HG02938 (cell line): Measurements from ENCODE around the gene HEY2.
"Not testable (repeated sequence)": the region's sequence is repeated elsewhere in the genome, so short reads cannot be mapped to it uniquely, and the experiment has no call there.

Experiments
- ATAC-seq: cut with Tn5 transposase; IDR thresholded peaks from one replicate; pipeline ENCODE4 v1.9.1; 2021; ENCODE audit warnings: mild to moderate bottlenecking, moderate library complexity; ENCODE audit not compliant: unreplicated experiment

Gene HEY2

DNA sequence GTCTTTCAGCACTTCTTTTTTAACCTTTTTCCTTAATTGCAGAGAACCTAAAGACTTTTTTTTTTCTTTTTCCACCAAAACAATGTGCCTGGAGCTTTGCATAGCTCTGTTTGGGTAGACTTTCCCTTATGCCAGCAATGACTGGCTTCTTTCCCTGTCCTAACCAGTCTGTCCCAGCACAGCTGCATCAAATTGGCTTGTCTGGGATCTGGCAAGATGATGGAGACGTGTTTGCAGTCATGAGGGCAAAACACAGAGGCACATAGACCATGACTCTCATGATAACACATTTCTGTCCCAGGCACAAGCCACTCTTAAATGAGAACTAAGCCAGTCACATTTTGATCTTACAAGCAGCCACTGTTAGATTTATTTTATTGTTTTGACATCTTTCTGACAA is 16.5 kb downstream of the HEY2 start:
- ATAC-seq = no peak

DNA sequence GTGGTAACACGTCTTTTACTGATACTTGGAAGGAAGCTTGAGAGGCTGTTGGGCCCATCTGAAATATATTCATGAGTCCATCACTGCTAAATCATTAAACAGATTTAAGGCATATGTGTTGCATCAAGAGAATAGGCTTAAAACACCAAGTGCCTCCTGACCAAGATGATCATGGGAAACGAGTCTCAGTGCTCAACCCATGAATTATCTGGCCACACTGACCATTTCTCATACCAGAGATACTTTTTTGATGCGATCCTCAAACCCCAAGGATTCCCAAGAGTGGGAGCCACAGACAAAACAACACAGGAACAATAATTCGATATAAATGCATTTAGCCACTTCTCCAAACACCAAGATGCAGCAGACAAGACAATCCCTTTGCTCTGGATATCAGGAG is 17.2 kb downstream of the HEY2 start:
- ATAC-seq = no peak

DNA sequence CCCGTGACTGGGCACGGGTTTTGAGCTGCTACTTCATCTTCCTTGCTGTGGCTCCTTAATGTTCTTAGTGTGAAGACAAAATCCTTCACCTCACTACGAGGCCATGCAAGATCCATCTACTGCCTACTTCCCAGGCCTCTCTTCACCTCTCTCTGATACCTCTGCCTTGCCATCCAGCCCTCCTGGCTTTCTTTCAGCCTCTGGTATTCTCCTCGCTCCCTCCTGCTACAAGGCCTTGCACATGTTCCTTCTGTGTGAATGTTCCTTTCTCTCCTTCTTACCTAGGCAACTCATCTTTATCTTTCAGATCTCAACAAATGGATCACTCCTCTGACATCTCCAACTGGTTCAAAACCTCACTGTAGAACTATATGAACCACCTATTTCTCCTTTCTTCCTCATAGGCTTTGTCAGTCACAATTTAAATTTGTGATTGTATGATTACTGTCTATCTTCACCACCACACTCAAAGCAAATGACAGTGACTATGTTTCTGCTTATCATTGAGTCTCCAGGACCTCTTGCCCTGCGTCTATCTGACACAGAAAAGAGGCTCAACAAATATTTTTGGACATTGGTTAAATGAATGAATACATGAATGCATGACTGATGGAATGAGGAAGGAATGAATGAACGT is 19.8 kb downstream of the HEY2 start:
- ATAC-seq = no peak

DNA sequence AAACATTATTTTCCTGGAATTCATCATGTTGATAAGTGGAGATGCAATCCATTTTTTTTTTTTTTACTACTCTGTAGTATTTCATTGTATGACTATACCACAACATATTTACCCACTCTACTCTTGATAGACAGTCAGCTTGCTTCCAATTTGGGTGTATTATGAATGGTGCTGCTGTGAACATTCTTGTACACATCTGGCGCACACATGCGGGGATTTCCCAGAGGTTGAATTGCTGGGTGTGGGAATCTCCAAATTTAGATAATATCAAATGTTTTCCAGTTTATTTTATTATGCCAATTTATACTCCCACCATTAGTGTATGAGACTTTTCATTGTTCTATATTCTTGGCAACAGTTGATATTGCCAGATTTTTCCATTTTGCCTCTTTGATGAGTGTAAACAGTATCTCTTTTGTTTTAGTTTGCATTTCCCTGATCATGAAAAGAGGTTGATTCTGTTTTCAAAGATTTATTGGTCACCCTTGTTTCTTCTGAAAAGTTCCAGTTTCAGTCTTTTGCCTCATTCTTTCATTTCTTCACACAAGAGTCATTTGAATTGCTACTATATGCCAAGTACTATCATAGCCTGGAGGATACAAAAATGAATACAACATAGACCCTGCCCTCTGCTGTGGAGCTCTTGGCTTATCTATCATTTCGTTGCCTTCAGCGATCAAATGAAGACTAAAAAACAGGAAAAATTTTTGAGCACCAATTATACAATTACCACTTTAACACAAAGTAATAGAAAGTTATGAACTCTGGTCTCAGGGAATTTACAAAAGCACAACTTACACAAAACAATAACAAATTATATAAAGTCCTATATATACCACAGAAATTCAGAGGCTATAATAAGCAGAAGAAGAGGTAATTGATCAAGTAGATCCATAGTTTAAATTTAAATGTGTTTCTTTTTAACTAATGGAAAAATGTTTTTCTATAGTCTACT is 24.2 kb downstream of the HEY2 start:
- ATAC-seq = no peak

DNA sequence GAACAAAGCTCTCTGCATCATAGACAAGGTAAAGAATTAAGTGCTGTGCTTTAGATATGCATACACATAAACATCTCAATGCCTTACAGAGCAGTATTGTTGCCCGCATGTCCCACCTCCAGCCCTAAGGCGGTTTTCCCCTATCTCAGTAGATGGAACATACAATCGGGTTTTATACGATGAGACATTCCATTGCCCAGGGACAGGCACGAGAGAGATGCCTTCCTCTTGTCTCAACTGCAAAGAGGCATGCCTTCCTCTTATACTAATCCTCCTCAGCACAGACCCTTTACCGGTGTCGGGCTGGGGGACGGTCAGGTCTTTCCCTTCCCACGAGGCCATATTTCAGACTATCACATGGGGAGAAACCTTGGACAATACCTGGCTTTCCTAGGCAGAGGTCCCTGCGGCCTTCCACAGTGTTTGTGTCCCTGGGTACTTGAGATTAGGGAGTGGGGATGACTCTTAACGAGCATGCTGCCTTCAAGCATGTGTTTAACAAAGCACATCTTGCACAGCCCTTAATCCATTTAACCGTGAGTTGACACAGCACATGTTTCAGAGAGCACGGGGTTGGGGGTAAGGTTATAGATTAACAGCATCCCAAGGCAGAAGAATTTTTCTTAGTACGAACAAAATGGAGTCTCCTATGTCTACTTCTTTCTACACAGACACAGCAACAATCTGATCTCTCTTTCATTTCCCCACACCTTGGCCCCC is 26.8 kb downstream of the HEY2 start:
- not testable (repeated sequence) for ATAC-seq

DNA sequence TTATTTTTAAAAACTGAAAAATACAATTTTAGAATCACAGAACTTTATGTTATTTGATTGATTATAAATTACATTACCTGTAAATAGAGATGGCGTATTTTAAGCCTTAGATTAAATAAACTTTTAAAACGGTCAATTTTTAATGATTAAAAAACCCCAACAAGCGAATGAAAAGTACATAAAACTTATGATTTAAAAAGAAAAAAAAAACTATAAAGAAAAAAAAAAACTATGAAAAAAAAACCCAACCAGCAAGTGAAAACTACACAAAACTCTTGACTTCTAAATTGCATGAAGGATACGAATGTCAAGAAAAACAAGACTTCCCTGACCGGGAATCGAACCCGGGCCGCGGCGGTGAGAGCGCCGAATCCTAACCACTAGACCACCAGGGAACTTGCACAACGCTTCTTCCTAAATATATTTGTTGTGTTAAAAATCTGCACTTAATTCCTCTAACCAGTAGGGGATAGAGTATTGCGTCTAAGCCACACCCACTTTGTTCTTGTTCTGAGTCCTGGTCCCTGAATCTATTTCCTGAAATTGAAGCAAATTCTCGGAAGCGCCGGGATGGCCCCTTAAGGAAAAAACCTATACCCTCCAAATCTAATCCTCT is 30.6 kb downstream of the HEY2 start:
- peak; percentile 85 for ATAC-seq

DNA sequence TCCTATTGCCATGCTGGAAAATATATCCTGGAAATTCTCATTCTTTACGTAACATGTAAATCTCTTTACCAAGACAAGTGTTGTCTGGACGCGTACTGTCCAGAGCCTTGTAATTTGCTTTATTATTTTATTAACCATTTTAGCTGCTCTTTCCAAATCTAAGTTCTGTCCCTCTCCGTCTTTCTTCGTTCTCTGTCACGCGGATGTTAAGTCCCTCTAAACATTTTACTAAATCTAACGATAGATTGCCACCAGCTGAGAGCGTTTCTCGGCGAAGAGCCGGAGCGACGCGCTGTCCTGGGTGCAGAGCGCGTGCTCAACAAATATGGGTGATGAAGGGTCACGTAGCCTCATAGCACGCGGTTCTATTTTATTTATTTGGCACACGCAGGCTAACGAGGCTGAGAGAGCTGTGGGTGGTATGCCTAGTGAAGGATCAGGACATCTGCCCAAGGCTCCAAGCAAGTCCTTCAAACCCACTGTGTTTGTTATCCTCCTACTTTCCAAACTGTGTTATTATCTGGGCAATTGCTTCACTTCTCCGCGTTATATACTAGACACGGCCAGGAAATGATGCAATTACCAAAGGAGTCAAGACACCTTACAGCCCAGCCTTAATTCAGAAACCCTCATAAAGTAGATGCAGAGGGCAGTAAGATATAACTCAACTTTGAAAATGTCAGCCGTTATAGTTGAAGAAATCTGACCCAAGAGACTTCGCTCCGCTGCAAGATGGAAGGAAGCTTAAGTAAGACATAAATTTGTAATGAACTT is 31.3 kb downstream of the HEY2 start:
- peak; percentile 75 for ATAC-seq

DNA sequence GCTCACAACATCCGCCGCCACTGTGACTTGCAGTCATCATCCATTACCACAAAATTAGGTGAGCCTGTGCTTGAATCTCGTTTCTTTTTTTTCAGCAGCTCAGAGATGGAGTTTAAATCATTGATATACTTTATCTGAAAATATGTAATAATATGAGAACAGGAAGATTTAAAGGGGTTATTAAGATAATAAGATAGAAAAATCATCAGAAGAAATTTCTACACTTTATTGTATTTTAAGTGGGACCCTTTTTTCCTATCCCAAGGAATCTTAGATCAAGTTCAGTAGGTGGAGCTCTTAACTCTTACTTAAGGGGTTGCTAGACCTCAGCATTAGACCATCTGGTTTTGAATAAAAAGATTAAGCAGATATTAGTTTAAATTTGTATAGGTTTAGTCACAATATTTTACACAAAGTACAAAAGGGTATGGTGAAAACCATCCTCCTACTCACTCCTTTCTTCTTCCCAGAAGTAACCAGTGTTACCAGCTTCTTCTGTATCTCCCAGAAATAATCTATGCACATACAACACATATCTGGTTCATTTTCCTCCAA is 32.0 kb downstream of the HEY2 start:
- ATAC-seq = peak; percentile 48

DNA sequence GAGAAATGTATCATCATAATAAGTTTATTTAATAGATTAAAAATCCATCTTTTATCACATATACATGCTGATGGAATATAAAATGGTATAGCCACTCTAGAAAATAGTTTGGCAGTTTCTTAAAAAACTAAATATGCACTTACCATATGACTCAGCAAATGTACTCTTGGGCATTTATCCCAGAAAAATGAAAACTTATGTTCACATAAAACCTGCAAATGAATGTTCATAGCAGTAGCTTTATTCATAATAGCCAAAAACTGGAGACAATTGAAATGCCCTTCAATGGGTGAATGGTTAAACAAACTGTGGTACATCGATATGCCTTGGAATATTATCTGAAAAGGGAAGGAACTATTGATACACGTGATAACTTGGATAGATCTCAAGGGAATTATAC is 34.9 kb downstream of the HEY2 start:
- no peak for ATAC-seq

DNA sequence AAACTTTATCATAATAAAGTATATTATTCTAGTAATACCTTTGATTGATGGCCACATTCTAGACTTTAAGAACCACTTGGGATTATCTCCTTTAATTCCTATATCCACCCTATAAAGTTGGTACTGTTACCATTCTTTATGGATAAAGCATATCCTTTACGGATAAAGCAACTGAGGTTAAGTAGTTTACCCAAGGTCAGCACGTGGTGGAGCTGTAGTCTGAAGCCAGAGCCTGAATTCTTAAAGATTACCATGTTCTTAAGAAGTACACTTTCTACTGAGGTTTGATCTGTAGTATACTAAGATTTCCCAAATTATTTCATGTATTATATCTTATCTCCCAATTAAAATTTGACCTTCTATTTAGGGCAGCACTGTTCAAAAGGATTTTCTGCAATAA is 38.4 kb downstream of the HEY2 start:
- ATAC-seq = no peak

DNA sequence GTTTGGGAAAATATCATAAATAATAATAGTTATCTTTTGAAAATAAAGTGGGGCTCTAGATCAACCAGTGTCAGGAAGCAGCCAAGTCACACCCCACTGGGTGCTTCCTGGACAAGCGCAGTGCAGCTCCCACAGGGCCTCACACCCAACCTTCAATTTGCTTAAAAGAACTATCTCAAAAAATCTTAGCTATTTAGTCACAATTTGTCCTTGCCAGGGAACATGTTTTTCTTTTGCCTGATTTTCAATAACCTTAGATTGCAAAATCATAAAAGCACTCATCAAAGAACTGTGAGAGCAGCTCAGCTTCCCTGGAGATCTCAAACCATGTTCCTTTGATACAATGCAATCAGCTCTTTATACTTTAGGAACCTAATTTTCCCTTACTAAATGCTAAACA is 39.7 kb downstream of the HEY2 start:
- no peak for ATAC-seq

DNA sequence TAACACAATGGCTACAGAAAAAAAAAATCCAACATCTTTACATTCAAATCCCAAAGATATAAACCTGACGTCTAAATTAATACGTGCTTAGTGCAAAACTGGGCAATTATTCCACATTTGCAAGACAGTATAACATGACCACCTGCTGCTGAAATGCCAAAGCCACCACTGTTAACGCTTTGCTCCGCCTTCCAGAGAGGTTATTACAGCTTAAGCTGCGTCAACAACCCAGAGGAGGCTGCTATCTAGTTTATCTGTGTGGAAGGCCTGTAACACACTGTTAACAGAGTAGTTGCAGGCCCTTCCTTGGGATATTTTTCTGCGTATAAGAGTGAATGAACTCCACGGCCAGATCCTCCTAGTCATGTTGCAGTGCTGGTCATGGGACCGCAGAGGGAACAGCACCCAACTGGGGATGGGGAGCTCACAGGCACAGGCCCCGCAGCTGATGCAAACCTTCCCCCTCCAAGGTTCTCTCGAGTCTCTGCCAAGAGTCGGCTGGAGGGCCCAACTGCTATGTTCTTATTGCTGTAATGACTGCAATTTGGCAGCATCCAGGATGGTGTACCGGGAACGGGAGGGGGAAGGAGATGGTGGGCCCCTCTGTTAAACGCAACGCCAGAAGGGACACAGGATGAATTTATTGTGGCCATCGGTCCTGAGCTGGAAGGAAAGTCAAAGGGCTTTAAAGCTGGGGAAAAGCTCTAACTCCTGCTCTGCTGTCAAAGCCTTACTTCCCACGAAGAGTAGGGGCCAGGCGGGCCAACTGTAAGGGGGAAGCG is 40.3 kb downstream of the HEY2 start:
- ATAC-seq = peak; percentile 35

DNA sequence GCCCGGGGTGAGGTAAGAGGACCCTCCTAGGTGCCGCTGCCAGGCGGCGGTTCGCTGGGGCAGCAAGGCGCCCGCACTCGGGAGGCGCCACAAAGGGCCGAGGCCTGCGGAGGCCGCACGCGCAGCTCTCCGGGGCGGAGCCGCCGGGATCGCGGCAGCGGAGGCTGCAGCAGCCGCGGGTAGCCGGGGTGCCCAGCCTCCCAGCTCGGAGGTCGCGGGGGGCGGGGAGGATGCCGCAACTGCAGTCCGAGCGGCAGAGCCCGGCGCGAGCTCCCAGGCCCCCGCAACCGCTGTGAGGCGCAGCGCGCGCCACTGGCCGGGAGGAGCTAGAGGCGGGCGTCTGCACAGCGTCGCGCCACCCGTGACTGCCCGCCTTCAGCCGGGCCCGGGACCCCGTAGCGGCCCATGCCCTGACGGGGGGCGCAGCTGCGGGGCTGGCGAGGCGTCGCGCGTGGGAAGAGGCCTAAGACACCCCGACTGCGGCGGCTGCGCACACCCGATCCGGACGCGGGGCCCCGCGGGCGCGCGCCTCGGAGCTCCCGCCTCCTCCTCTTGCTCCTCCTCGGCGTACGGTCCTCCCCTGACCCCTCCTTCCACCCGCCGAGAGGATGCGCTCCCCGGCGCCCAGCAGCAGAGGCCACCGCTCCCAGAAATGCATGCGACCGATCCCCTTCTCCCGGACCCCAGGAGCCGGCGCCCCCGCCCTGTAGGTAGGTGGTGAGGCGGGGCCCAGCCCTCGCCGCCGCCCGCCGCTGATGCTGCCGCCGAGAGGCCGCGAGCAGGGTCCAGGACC is 41.1 kb downstream of the HEY2 start, which contains the start of gene NCOA7:
NCOA7 (plus strand) TSS at position 603 of the 793 bp plus-strand sequence. CDS start 24,395 bp downstream, outside the sequence.
- peak; percentile 62 for ATAC-seq

DNA sequence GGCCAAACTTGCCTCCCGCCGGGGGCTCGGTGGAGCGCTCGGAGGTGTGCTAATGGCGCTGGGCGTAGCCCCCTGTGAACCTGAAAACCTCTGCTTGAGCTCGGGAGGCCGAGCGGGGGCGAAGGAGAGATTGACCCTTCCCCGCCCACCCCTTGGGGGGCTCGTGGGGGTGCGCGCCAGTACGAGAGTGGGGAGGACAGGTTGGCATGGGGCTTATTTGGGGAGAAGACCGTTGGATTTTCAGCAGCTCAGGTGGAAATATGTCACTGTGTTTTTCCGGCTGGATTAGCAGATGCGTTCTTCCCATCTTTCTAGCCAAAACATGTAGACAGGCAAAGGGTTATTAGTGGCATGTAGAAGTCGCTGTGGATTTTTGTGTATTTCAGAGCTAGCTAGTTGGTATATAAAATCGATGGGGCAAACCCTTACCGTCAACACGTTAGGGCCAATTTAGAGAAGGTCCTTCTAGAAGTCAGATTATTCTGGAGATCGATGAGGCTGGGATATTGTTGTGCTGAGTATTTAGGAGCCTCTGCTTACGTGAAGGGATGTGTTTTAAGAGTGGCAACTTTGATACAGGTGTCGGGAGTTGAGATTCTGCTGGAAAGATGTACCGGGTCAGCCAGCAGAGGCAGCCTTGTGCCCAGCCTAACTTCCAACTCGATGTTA is 41.9 kb downstream of the HEY2 start:
- peak; percentile 43 for ATAC-seq

DNA sequence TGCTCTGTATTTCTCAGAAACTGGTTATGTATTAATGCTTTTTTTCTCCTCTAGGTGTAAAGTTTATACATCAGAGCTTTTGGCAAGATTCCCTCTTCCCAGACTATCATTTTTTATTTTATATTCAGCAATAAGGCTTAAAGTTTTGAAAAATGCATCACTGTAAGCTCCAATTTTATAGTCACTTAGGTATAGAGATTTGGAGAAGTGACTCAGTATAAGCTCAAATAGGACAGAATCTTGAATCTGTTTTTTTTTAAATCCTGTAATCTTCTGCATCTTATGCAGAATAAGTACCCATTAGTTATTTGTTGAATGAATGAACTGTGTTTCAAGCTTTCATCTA is 42.4 kb downstream of the HEY2 start:
- ATAC-seq = no peak

DNA sequence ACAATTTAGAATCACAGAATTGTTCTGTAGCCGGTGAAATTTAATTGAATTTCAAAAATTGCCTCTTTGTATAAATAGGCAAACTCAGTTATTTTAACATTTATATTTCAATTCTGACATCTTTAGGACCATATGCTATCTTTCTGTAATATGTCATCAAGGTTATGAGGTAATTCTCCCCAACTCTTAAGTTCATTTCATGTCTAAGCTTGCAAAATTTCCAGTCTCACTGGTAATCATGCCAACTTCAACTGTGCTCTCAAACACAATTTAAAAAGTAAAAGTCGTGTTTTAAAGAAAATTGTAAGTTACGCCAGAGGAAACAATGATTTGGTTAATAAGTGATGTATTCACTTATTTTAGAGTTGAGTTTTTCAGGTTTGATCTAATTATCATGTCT is 42.7 kb downstream of the HEY2 start:
- no peak for ATAC-seq

DNA sequence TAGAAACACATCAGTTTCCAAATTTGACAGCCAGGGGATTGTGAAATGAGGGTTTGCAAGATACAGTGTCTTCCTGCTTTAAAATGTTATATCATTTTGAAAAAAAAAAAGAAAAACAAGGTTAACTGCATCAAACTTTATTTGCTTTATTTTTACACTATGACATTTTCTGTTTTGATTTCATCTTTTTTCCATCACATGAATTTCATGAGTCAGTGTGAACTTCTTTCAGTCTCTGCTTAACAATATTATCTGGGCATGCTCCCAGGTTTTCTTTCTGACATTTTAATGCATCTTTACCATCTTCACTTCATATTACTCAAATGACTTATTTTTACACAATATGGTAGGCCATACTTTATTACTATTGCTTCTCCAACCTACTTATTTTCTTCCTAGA is 43.2 kb downstream of the HEY2 start:
- ATAC-seq = no peak

DNA sequence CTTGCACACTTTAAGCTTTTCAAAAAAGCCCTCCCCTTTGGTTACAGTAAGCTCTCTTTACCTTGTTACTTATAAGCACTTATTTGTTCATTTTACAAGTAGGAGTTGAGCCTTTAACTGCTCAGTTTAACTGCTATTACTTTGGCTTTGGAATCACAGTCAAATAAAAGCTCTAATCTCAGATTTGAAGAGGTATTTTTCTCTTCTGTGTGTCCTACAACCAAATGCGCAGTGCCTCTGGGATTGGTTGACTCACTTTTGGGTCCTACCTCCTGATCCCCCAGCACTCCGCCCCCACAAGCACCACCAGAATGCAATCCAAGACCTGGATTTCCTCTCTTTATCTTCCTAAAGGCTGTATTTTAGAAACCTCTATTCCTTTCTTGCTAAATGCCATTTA is 43.8 kb downstream of the HEY2 start:
- ATAC-seq = no peak
